Activated CD4-positive, alpha-beta T cell treated with anti-CD3 and anti-CD28 coated beads for 48 hours (primary cell): Measurements from ENCODE around the gene ZNF521.
"Not testable (repeated sequence)": the region's sequence is repeated elsewhere in the genome, so short reads cannot be mapped to it uniquely, and the experiment has no call there.

Source experiments
- DNase-seq: peaks from one replicate; pipeline ENCODE4 v3.0.0-alpha.2; 2020

The ZNF521 gene

DNA sequence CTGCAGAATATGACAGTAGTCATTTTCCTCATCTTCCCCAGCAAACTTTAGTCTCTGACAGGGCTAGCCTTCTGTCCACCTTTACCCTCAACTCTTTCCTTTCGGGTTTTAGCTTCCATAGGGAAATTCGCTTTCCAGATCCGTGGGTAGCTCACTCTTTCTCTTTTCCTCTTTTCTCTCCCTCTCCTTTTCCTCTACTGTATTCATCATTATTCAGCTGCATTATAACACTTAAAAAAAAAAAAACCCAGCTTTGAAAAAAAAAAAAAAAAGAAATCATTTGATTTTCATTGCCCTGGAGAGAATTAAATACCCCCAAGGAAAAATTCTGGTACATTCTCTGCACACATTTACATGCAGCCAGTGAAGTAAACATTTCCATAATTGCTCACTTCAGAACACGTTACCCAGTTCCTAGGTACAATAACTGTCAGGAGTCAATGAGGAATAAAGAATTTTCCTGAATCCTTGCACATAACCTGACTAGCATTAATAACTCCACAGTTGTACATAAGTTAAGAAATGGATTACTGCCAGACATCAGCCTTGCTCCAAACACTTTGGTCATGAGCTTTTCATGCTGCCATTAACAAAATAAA lies 63.5 kb downstream of the ZNF521 start:
- no peak for DNase-seq

DNA sequence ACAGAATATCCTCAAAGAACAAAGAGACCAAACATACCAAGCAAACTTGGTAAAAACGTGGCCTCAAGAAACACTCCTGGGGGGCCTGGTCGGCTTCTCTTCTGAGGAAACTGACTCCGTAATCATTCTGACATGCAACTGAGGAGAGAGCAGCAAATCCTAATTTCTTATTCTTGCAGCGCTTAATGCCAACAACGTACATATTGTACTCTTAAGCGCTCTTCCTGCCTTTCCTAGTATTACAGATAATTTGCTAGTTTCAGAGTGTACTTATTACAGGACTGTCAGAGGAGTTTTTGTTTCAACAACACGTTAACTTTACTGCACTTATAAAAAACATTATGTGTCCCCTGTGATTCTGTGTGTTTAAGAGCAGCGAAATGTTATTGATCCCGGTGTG lies 64.9 kb downstream of the ZNF521 start:
- DNase-seq, result no peak

DNA sequence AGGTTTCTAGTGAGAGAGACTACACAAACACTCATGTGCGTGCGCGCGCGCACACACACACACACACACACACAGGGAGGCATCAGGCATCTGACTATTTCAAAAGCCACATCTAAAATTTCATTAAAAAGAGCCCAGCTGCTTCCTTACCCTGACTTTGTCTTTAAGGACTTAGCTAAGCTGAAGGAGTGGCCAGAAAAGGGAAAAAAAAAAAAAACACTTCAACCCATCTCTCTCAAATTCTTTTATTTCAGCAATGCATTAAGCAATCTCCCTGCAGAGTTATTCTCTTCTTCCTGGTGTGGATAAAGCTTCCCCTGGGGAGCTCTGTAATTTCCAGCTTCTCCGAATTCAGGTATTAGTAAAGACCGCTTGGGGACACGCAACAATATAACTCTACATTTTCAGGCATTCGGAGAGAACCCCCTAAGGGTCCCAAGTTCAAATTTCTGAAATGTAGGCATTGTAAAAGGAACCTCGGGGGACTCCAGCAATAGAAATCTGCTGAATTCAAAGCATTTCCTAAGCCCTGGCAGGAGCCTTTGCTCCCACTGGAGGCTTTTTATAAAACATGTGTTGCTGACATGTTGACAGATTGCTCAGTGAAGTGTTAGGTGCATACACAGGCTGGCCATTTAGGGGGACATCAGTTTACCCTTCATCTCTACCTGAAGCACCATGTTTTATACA lies 67.0 kb downstream of the ZNF521 start:
- no peak for DNase-seq

DNA sequence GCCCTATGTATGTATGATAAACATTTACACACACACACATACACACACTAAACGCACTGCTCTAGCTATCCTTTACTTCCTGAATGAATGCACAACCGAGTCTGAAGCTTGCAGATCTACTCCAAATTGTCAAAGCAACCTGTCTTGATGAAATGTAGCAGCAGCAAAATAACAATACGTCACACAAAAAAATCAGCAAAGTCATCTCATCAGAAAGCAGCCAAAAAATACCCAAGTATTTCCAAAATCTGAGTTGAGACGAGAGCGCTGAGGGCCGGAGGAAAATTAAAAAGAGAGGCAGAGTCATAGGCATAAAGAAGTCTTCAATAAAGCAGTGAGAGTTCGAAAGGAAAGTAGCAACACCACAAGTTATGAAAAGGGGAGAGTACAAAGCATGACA lies 67.7 kb downstream of the ZNF521 start:
- no peak for DNase-seq

DNA sequence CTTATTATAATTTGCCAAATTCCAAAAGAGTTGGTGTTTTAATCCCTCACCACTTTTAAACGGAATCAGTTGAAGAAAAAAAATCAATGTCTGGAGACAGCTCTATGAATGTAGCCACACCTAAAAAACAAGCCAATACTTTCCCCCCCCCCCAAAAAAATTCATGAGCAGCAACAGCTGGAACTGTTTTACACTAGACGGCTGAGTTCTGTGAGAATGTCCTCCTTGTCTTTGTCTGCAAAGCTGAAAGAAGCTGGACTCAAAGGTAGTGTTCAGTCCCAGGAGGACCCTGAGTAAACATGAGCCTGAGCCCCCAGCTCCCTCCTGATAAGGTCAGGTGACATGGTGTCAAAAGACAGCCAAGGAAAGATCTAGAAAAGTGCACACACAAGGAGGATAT lies 68.2 kb downstream of the ZNF521 start:
- DNase-seq, result no peak

DNA sequence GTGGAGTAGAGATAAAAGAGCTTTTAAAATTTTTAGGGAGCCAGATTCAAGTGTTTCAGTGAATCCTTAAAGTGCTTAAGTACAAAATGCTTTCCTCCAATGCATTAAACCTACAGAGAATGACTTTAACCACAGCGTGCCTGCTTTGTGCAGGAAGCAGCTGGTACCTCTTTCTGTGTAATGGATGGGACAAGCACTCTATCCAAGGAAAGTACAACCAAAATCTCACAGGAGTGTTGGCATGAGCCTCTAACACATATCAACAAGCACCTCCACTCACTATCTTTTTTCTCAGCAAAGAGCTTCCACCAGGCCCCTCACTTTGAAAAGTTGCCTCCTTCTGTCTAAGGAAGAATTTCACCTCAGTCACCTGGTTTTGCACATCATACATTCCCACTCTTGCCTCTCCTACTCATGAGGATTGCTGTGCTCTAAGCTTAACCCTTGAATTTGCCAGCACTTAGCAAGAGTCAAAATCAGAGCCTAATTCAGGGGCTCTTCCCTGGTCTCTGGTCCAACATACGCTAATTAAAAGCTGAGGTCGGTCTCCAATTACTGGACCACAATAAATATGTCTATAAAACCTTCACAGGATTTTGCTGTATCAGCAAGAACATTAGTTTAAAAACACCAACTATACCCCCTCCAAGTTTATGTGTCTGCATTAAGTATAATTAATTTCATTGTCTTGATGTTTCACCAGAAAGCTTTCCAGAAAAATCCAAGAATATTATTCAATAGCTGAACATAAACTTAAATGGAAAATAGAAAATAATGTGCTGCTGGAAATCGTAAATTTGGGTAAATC lies 68.9 kb downstream of the ZNF521 start:
- no peak for DNase-seq

DNA sequence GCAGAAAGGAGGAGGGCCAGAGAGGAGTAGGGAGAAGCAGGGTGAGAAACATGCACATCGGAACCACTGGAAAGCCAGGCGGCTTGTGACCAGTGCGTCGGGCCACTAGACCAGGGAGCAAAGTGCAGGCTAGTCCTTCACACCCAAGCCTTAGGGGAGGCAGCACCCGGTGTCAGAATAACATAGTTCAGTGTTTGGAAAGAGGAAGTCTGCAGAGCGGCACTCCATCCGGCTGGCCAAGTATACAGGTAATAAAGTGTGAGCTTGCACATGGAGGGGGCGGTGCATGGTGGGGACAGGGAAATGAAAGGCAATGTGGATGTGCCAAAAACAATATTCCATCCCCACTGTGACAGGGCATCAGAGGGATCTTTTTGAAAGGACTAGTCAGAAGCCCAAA lies 69.7 kb downstream of the ZNF521 start:
- no peak for DNase-seq

DNA sequence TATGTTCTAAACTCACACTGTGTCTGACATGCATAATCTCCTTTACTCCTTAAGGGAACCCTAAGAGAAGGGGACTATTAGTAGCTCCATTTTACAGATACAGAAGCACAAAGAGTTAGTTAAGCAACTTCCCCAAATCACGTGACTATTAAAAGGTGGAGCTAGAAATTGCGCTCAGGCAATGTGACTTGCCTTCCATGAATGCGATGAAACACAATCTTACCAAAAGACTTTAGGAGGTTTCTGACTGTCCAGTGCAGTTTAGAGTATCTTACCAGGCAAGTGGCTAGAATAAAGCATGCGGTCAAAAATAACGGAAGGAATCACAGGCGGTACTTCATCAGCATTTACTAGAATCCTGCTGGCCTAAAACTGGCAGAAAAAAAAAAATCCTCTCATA lies 70.4 kb downstream of the ZNF521 start:
- no peak for DNase-seq

DNA sequence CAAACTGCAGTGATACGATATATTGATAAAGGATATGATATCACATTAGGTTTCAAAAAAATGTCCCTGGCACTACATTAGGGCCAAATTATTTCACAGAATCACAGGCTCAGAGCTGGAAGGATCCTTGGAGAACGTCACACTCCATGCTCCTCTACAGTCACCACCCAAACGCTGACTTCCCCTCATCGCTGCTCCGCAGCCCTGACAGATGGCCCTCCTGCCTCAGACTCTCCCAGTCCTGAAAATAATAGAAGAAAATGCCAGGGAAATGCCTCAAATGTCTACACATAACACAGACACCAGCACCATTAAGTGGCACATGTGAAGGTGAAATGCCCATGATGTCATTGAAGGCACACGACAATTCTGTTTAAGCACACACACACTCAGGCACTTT lies 72.0 kb downstream of the ZNF521 start:
- no peak for DNase-seq

DNA sequence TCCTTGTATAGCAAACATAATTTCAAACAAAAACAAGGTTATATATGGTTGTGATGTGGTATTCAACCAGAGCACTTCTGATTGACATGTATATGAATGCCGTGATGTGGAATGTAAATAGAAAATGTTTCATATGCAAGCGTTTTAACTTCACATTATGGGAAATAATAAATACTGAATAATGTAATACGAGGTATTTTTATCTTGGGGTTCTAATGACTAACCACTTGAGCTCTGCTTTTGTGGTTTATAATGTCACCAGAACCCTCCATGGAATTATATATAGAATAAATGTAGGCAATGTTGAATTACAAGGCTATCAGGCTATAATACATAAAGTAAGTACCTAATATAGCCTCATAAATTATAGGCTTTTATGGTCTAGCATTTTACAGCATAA lies 72.4 kb downstream of the ZNF521 start:
- DNase-seq, result no peak

DNA sequence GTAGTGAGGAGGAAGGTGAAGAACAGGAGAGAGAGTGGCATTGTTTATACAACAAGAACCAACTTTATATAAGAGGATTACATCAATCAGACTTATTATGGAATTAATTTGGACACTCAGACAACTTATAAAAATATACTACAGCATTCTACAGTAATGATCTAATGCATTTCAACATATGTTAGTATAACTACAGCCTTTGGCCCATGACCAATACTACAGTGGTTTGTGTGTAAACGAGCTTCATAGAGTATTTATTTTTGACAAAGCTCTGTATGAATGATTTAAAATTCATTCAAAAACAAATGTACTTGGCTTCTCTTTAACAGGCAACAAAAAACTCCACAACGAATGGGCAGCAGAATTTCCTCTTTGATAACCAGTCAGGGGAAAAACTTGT lies 72.8 kb downstream of the ZNF521 start:
- DNase-seq, result no peak

DNA sequence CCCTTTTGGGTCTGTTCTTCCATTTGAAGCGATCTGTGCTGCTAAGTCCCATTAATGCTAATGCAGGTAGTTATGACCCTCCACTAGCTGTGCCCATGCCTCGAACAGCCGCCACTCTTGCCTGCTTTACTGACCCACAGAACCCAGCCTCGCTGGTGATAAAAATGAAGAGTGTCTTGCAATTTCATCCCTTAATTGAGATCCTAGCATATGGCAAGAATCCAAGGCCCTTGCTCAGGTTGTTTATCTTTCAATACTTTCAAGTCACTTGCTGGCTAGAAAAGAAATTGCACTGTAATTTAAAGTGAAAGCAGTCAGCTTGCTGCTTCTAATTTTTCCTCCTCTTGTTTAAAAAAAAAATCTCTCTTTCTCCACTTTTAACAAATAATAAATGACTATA lies 73.6 kb downstream of the ZNF521 start:
- DNase-seq, result no peak

DNA sequence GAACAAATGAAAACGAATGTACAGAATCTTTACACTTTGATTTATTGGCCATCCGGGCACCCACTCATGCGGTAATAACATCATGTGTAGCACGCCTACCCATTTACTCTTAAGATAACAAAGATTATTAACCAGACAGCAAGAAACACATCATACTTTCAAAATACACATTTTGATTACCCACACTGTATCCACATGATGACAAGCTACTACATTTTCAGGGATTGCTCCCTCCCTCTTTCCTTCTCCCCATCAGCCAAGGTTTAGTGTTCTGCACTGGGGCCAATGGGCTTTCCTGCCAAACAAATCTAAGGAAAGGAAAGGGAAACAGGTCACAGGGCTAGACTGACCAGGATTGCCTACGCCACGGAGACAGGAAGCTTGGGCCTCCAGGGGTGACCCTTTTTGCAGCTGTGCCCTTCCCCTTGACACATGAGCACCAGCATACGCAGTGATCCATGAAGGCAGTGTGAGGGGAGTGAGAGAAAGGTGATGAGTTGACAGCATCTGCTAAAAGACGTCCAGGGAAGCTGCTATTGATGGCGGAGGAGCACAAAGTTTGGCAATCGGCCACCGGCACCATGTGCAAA lies 76.5 kb downstream of the ZNF521 start:
- DNase-seq, result no peak

DNA sequence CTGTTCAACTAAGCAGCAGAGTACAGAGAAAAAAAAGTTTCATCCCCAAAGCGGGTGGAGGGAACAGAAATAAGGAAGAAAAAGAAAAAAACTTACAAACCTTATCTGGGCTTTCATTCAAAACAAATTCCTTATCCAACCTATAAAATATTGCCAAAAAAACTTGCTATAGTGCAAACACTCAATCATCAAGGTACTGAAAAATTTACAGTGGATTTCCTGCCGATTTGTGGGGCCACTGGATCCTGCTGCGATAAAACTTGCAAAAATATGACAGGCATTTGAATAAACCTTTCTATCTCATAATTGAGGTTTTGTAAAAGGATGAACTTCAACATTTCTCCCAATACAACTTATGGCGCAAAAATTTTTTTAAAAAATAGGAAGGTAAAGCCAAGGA lies 77.0 kb downstream of the ZNF521 start:
- no peak for DNase-seq

DNA sequence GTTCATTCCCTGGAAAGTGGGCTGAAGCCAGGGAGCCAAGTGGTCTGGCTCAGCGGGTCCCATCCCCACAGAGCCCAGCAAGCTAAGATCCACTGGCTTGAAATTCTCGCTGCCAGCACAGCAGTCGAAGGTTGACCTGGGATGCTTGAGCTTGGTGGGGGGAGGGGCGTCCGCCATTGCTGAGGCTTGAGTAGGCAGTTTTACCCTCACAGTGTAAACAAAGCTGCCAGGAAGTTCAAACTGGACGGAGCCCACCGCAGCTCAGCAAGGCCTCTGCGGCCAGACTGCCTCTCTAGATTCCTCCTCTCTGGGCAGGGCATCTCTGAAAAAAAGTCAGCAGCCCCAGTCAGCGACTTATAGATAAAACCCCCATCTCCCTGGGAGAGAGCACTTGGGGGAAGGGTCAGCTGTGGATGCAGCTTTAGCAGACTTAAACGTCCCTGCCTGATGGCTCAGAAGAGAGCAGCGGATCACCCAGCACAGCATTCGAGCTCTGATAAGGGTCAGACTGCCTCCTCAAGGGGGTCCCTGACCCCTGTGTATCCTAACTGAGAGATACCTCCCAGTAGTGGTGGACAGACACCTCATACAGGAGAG lies 84.9 kb downstream of the ZNF521 start:
- DNase-seq, result not testable (repeated sequence)

DNA sequence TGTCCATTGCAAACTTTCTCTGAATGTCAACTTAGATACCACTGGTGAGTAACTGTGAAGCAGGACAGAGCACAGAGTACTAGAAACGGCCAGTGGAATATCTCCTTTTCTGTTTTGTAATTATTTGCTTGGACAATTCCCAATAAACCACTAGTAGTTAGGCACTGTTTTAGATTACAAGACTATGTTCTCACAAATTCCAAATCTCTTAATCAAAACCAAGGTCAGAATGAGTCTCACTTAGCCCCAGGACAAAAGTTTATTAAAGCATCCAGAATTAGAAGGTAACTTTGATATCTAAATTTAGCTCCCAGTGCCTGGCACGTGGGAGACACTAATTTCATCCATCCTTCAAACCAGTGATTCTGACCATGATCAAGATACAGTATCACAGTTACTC lies 89.0 kb downstream of the ZNF521 start:
- no peak for DNase-seq

DNA sequence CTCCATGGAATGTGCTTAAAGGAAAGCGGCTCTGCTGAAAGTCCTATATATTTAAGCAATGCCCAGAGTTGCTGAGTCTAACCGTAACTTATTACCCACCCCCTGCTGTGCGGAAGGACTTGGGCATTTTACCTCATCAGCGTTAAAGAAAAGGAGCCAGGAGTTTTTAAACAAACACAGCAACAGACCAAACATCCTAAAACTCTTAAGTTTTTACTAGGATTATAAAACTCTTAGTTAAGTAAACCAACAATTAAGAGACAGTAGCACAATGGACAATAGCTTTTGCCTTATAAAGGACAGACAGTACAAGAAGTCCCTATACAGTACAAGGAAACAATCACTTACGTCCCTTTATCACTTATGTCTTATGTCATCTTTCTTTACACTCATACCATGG lies 90.2 kb downstream of the ZNF521 start:
- no peak for DNase-seq

DNA sequence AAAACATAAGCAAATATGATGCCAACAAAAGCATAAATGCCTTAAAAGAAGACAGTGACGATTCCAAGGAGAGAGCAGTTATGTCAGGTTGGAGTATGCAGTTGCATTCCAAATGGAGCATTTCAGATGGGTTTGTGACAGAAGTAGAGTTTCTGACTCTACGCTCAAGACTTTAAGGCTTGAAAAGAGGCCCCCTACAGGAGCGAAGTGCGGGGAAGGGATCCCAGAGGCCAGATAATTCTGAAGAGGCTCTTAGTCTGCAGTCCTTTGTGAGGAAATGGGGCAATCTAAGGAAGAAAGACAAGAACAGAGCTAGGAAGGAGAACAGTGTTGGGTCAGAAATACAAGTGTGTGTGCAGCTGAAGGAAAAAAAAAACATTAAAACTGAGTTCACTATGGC lies 95.5 kb downstream of the ZNF521 start:
- no peak for DNase-seq

DNA sequence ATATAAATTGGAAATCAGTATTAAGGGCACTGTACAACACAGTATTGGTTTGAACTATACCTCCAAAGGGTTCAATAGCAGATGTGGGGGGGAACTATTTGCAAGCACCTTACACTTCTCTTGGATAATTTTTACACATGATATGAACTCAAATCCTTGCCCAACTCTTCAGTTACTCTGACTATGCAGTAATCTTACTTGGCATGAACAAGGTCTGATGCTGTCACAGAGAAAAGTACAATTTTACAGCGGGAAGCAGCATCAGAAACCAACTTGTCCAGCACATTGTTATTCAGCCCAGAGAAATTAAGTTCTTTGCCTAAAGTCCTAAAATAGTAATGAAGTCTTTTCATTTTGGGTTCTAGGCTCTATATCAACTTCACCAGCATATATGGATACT lies 98.2 kb downstream of the ZNF521 start:
- no peak for DNase-seq

DNA sequence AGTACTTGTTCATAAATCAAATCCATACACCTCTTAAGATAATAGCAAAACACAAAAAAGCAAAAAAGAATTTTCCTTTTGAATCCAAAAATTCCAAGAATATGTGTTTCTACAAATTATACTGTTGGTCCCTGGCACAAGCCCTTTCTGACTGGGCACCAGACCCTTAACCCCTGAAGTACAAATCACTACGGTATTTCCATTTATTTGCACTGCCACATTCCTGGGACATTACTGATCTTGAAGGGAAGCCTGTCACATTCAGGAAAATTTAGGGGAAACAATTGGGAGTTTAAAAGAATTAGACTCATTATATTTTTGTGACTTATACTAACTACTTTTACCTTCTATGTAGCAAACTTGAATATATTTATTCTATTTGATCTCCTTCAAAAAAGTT lies 98.8 kb downstream of the ZNF521 start:
- no peak for DNase-seq

DNA sequence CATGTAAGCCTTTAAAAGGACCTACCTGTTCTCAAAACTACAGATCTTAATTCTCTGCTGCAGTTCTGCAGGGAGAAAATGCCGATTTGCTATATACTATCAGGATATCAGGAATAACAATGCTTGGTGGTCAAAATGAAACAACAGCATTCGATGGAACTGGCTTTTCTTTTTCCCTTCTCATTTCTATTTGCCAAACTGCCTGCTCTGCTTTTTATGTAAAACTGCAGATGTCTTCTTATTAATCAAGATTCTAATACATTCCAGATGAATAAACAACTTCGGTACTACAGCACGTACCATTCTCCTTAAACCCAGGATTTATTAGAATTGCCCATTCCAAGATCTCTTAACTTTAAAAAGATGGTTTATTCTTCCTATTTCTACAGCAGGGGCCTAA lies 100.9 kb downstream of the ZNF521 start:
- DNase-seq, result no peak

DNA sequence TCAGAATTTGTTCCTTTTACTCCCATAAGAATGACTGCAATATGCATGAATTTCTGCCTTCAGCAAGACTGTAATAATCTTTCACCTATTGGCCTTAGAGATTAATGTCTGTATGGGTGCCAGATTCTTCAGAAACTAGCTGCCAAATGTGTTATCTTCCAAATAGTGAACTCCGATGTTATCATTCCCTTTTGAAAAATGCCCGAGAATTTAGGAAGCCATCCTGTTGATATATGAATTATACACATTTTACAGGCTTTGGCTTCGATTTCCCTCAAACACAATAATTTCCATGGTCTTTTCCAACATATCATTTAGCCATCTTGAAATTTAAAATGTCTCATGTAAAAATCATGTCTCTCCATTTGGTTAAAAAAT lies 101.5 kb downstream of the ZNF521 start:
- no peak for DNase-seq

DNA sequence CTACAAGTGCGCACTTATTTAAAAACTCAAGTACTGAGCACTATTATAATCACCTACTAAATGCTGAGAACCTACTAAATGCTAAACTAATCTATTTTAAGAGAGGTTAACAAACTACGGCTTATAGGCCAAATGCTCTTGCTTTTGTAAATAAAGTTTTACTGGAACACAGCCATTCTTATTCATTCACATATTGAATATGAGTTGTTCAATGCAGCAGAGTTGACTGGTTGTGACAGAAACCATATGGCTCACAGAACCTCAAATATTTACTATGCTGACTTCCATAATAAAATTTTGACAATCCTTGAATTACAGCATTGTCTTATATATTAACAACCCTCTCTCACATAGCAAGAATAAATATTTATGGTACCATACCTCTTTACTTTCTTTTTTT lies 103.2 kb downstream of the ZNF521 start:
- no peak for DNase-seq

DNA sequence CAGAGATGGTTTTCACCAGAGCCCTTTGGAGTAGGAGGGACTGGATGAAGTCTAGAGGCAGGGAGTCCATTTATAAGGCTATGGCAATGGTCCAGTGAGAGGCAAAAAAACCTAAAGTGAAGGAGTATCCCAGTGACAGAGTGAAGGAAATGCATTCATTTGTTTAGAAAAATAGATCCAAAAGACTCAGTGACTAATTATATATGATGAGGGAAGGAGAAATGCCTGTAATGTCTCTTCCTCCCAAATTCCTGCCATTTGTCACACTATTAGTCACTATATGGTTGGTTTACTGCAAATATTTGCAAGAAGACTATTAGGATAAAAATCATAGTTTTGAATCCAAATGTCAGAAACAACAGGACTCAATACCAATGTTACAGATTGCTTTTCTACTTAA lies 104.2 kb downstream of the ZNF521 start:
- no peak for DNase-seq
